ENCODE data around the gene SLC27A4. TPM values are rescaled to one million over a fixed set of nuclear protein-coding genes. Genes with fewer than 3 reads are reported as not detected.

SLC27A4 gene
- total RNA-seq, 1 donor from 2014 or later, result 42.2 TPM

DNA sequence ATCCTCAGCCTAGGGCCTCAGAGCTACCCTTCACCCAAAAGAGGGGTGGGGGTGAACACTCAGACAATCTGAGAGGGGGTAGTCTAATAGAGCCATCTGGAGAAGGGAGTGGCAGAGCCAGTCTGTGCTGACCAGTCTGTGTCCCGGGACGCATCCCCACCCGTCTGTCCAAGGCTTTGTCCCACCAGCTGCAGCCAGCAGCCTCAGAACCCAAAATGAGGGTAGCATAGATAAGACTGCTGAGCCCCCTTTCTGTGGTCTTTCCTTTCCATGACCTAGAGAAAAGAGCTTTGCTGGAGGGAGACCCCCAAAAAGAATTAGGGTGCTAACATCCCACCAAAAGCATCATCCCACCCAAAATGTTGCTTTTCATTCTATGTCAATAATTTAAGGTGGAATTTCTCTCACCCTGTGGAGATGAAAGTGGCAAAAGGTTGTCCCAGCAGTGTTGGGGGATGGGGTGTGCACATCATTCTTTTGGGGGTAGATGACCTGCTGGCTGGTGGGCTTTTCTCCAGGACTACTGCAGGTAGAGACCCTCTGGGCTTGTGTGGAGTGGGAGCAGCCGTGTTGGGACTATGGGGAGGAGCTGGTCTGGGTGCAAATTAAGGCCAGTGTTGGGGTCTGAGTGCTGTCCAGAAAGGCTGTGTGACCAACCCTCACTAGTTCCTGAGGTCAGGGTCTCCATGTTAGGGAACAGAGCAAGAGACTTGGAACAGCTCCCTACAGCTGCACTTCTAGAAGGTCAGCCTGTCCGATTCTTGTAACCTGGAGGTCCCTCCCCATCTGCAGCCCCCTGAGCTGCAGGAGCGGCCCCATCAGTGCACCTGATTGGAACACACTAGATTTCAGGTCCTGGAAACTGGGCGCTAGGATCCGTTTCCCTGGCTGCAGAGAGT lies 50.7 kb downstream of the SLC27A4 start:
- Mint-ChIP-seq H3K27ac (no peak overlapping the region), H3K4me1 (ENCODE audit: unreplicated experiment) (peaks cover 5% of the 10 kb centered on the region), H3K4me3 (peak overlapping the region; percentile 59), H3K27me3 (peaks cover 49% of the 10 kb centered on the region), H3K9me3 (no peaks in the 10 kb centered on the region), H3K36me3 (peaks cover 15% of the 10 kb centered on the region)
- TF ChIP-seq, protein P1, sequence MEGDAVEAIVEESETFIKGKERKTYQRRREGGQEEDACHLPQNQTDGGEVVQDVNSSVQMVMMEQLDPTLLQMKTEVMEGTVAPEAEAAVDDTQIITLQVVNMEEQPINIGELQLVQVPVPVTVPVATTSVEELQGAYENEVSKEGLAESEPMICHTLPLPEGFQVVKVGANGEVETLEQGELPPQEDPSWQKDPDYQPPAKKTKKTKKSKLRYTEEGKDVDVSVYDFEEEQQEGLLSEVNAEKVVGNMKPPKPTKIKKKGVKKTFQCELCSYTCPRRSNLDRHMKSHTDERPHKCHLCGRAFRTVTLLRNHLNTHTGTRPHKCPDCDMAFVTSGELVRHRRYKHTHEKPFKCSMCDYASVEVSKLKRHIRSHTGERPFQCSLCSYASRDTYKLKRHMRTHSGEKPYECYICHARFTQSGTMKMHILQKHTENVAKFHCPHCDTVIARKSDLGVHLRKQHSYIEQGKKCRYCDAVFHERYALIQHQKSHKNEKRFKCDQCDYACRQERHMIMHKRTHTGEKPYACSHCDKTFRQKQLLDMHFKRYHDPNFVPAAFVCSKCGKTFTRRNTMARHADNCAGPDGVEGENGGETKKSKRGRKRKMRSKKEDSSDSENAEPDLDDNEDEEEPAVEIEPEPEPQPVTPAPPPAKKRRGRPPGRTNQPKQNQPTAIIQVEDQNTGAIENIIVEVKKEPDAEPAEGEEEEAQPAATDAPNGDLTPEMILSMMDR (conservative IDR thresholded peaks at IDR 0.05), result no peak
- no peak for DNase-seq (ENCODE audit: extremely low spot score, unreplicated experiment)

DNA sequence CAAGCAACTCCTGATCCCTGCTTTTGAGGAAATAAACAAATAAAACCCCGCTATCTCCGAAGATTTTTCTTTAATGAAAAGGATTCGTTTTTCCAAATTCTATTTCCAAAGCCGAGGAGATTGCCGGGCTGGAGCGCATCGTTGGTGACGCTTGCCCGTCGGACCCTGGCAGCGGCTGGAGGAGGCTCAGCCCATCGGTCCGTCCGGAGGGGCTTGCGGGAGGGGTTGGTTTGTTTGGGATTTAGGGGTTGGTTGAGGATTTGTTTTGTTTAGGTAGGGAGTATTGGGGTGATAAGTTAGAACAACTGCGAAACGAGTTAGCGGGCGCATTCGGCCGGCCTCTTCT lies 51.6 kb downstream of the SLC27A4 start:
- H3K27ac Mint-ChIP-seq, result peak overlapping the region; percentile 84
- H3K4me3 Mint-ChIP-seq, result peak overlapping the region; percentile 84
- TF ChIP-seq, protein P1 (conservative IDR thresholded peaks at IDR 0.05), result no peak
- no peaks in the 10 kb centered on the region for H3K9me3 Mint-ChIP-seq
- peaks cover 15% of the 10 kb centered on the region for H3K36me3 Mint-ChIP-seq
- no peak for DNase-seq (ENCODE audit: extremely low spot score, unreplicated experiment)
- H3K27me3 Mint-ChIP-seq, result peaks cover 55% of the 10 kb centered on the region
- H3K4me1 Mint-ChIP-seq (ENCODE audit: unreplicated experiment), result peaks cover 5% of the 10 kb centered on the region

DNA sequence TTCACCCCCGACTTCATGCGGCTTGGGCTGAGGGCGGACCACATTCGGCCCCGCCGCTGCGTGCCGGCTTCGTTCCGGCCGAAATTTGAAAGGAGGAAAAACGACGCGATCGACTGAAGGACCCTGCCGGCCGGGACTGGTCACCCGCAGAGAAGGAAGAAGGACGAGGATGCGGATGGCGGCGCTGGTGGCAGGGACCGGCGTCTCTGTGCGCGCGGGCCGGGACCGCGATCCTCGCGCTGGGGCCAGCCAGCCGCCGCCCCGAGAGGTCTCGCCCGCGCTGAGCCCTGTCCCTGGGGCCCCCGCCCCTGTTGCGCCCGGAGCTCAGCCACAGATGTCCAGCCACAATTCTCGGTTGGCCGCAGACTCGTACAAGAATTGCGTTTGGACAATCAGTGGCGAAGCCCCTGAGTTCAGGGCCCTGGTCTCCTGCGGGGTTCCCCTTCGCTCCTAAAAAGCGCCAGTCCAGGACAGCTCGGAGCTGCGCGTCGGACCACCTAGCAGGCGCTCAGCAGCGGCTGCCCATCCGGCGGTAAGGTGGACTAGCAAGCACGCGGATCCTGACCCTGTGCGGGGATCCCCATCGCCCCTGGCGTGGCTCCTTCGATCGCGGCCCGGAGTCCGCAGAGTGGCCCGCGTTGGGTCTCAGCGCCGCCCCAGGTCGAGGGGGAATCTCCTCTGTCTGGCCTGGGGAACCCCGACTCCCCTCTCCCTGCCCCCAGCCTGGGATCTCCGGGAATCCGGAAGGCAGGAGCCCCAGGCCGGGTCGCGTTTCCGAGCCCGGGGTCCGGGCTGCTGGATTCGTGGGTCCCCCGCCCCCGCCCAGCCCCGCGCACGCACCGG lies 52.2 kb downstream of the SLC27A4 start:
- peak overlapping the region; percentile 84 for H3K4me3 Mint-ChIP-seq

GRCh38 chr9:128393145-128393775 lies 52.9 kb downstream of the SLC27A4 start:
- peaks cover 68% of the 10 kb centered on the region for H3K27me3 Mint-ChIP-seq
- TF ChIP-seq, protein P1 (conservative IDR thresholded peaks at IDR 0.05), result no peak
- H3K9me3 Mint-ChIP-seq, result no peaks in the 10 kb centered on the region
- peak overlapping the region; percentile 70 for H3K4me3 Mint-ChIP-seq
- no peak for DNase-seq (ENCODE audit: extremely low spot score, unreplicated experiment)
- H3K27ac Mint-ChIP-seq, result no peak overlapping the region
- H3K36me3 Mint-ChIP-seq, result peaks cover 12% of the 10 kb centered on the region
- H3K4me1 Mint-ChIP-seq (ENCODE audit: unreplicated experiment), result peaks cover 14% of the 10 kb centered on the region

More for the DNA sequence above, 52.2 kb downstream of the SLC27A4 start:
- TF ChIP-seq, protein P1 (conservative IDR thresholded peaks at IDR 0.05), result no peak
- Mint-ChIP-seq H3K27ac (peak overlapping the region; percentile 84), H3K9me3 (no peaks in the 10 kb centered on the region), H3K4me1 (ENCODE audit: unreplicated experiment) (peaks cover 11% of the 10 kb centered on the region), H3K36me3 (peaks cover 15% of the 10 kb centered on the region), H3K27me3 (peaks cover 61% of the 10 kb centered on the region)
- no peak for DNase-seq (ENCODE audit: extremely low spot score, unreplicated experiment)

DNA sequence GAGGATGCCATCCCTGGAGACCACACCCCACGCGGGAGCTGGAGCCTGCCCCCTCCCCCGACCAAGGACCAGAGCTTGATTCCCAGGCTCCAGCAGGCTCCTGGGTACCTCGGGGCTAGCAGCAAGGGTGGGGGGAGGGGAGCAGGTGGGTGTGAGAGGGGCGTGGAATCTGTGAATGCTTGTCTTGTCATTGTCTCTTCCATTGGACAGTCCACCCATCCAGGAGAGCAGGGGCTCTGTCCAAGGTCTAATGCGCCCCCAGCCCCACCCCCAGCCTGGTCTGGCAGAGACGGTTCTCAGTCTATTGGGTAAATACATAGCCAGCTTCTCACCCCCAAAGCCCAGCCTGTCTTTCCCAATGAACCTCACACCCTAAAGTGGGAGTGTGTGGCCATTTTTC lies 53.6 kb downstream of the SLC27A4 start:
- TF ChIP-seq, protein P1 (conservative IDR thresholded peaks at IDR 0.05), result no peak
- Mint-ChIP-seq H3K36me3 (peaks cover 11% of the 10 kb centered on the region), H3K27ac (peak overlapping the region; percentile 38), H3K4me1 (ENCODE audit: unreplicated experiment) (peaks cover 14% of the 10 kb centered on the region), H3K9me3 (no peaks in the 10 kb centered on the region), H3K4me3 (peak overlapping the region; percentile 75), H3K27me3 (peaks cover 68% of the 10 kb centered on the region)
- no peak for DNase-seq (ENCODE audit: extremely low spot score, unreplicated experiment)
